ENCODE data around the gene EFNB3.

Gene EFNB3

GRCh38 chr17:7720125-7720524 is 15.1 kb downstream of the EFNB3 start:
- no peak for DNase-seq

GRCh38 chr17:7721612-7722011 is 16.6 kb downstream of the EFNB3 start:
- DNase-seq = no peak

GRCh38 chr17:7727886-7728285 is 22.9 kb downstream of the EFNB3 start:
- no peak for DNase-seq

- no peak for DNase-seq
Observed at GRCh38 chr17:7729816-7730215, 24.8 kb downstream of the EFNB3 start.

GRCh38 chr17:7732981-7733539 is 28.1 kb downstream of the EFNB3 start:
- DNase-seq = no peak

GRCh38 chr17:7737601-7738000 is 32.6 kb downstream of the EFNB3 start:
- DNase-seq = no peak

GRCh38 chr17:7739746-7740145 is 34.7 kb downstream of the EFNB3 start:
- no peak for DNase-seq

GRCh38 chr17:7740481-7741001 is 35.5 kb downstream of the EFNB3 start:
- DNase-seq = no peak

GRCh38 chr17:7742729-7743128 is 37.7 kb downstream of the EFNB3 start:
- DNase-seq = no peak

- DNase-seq = no peak
Observed at GRCh38 chr17:7744416-7744815, 39.4 kb downstream of the EFNB3 start.

GRCh38 chr17:7745748-7746470 is 40.9 kb downstream of the EFNB3 start:
- no peak for DNase-seq

GRCh38 chr17:7747635-7748071 is 42.7 kb downstream of the EFNB3 start:
- no peak for DNase-seq

GRCh38 chr17:7748076-7748775 is 43.2 kb downstream of the EFNB3 start:
- DNase-seq = no peak

- DNase-seq = no peak
Observed at GRCh38 chr17:7750321-7750821, 45.4 kb downstream of the EFNB3 start.

GRCh38 chr17:7754656-7755055 is 49.7 kb downstream of the EFNB3 start:
- no peak for DNase-seq

- DNase-seq = no peak
Observed at GRCh38 chr17:7755095-7755890, 50.3 kb downstream of the EFNB3 start.

GRCh38 chr17:7756968-7757367 is 52.0 kb downstream of the EFNB3 start:
- no peak for DNase-seq
